NK-92 (cell line): ENCODE data around the gene PPP2R1A.
"Not testable (repeated sequence)": the region's sequence is repeated elsewhere in the genome, so short reads cannot be mapped to it uniquely, and the experiment has no call there.

Experiments used
- DNase-seq: peaks from one replicate; lab custom pipeline; 2025; ENCODE audit not compliant: unreplicated experiment; lab: John Stamatoyannopoulos, UW

Gene PPP2R1A

GRCh38 chr19:52200044-52200443, 10.2 kb downstream of the PPP2R1A start:
- no peak for DNase-seq

GRCh38 chr19:52200755-52201391, 11.0 kb downstream of the PPP2R1A start:
- DNase-seq, result not testable (repeated sequence)

- no peak for DNase-seq
Observed at GRCh38 chr19:52206481-52206880, 16.6 kb downstream of the PPP2R1A start.

GRCh38 chr19:52211203-52211602, 21.4 kb downstream of the PPP2R1A start:
- DNase-seq, result no peak

- DNase-seq, result no peak
Observed at GRCh38 chr19:52211926-52212571, 22.2 kb downstream of the PPP2R1A start.

GRCh38 chr19:52212572-52213255, 22.9 kb downstream of the PPP2R1A start:
- no peak for DNase-seq

GRCh38 chr19:52214241-52214640, 24.4 kb downstream of the PPP2R1A start:
- no peak for DNase-seq

GRCh38 chr19:52216401-52216800, 26.5 kb downstream of the PPP2R1A start:
- DNase-seq, result no peak

GRCh38 chr19:52217576-52217975, 27.7 kb downstream of the PPP2R1A start:
- DNase-seq, result no peak

- DNase-seq, result no peak
Observed at GRCh38 chr19:52219611-52220010, 29.8 kb downstream of the PPP2R1A start.

GRCh38 chr19:52221031-52221430, 31.2 kb downstream of the PPP2R1A start:
- no peak for DNase-seq

GRCh38 chr19:52221831-52222375, 32.1 kb downstream of the PPP2R1A start:
- DNase-seq, result no peak

- no peak for DNase-seq
Observed at GRCh38 chr19:52224211-52224610, 34.4 kb downstream of the PPP2R1A start.

- DNase-seq, result no peak
Observed at GRCh38 chr19:52226652-52227051, 36.8 kb downstream of the PPP2R1A start.

GRCh38 chr19:52227196-52227940, 37.5 kb downstream of the PPP2R1A start:
- DNase-seq, result no peak

- DNase-seq, result no peak
Observed at GRCh38 chr19:52227980-52228379, 38.1 kb downstream of the PPP2R1A start.

- no peak for DNase-seq
Observed at GRCh38 chr19:52229524-52229923, 39.7 kb downstream of the PPP2R1A start.

GRCh38 chr19:52230685-52231084, 40.8 kb downstream of the PPP2R1A start:
- DNase-seq, result no peak

GRCh38 chr19:52231154-52231910, 41.5 kb downstream of the PPP2R1A start:
- no peak for DNase-seq

- no peak for DNase-seq
Observed at GRCh38 chr19:52234406-52234805, 44.6 kb downstream of the PPP2R1A start.

GRCh38 chr19:52237197-52237596, 47.3 kb downstream of the PPP2R1A start:
- DNase-seq, result no peak
